ENCODE results near the gene DCP2.

The DCP2 gene

DNA sequence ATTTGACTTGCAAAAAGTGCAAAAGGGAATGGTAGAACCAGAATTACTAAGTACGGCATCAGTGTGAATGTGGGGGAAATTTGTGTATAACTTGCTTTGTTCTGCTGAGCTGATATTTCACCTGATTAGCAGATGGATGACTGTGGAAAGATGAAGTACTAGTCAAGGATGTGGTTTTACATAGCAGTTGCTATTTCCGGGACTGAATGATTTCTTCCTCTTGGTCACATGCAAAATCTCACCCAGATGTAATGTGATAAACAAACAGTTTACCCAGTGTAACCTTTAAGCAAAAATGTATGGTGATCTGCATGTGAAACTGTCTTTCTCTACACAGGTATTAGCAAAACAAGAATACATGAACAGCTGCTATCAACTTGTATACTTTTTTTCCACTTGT lies 46.1 kb downstream of the DCP2 start:
- H3K4me3 ChIP-seq (ENCODE audit: low read depth, low read length), result no peak overlapping the region
- H3K27me3 ChIP-seq, result no peaks in the 10 kb centered on the region
- no peaks in the 10 kb centered on the region for H3K4me1 ChIP-seq
- peaks cover 59% of the 10 kb centered on the region for H3K36me3 ChIP-seq
- no peaks in the 10 kb centered on the region for H3K9me3 ChIP-seq
- DNase-seq, result no peak
- TF ChIP-seq, protein P1, sequence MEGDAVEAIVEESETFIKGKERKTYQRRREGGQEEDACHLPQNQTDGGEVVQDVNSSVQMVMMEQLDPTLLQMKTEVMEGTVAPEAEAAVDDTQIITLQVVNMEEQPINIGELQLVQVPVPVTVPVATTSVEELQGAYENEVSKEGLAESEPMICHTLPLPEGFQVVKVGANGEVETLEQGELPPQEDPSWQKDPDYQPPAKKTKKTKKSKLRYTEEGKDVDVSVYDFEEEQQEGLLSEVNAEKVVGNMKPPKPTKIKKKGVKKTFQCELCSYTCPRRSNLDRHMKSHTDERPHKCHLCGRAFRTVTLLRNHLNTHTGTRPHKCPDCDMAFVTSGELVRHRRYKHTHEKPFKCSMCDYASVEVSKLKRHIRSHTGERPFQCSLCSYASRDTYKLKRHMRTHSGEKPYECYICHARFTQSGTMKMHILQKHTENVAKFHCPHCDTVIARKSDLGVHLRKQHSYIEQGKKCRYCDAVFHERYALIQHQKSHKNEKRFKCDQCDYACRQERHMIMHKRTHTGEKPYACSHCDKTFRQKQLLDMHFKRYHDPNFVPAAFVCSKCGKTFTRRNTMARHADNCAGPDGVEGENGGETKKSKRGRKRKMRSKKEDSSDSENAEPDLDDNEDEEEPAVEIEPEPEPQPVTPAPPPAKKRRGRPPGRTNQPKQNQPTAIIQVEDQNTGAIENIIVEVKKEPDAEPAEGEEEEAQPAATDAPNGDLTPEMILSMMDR (IDR thresholded peaks at IDR 0.05; ENCODE audit: low read depth, low read length), result no peak

DNA sequence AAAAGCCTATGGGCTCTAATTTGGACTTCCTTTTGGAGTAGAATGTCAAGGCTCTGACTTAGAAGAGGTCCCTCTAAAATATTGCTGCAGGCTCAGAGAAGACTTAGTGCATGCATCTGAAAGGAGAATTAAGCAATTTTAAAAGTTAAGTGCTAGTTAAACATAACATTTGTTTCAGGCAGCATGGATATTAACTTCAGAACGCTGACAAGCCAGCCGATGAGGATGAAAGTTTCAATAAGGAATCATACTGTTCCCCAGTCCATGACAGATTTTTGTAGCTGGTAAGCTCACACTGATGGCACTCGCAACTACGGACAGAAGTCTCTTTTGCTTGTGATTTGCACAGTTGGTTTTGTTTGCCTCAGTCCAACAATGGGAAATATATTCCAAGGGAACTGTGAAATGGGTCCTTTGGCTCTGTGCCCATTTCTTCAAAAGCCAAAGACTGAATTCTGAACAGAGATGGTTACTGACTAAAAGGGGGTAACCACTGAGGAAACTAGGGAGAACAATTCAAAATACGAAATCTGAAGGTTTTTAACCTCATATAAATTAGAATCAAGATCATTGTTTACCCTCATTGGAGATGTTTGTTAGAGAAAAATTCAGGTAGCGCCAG lies 47.6 kb downstream of the DCP2 start:
- no peaks in the 10 kb centered on the region for H3K4me1 ChIP-seq
- TF ChIP-seq, protein P1 (IDR thresholded peaks at IDR 0.05; ENCODE audit: low read depth, low read length), result no peak
- no peaks in the 10 kb centered on the region for H3K9me3 ChIP-seq
- H3K27me3 ChIP-seq, result no peaks in the 10 kb centered on the region
- no peak overlapping the region for H3K4me3 ChIP-seq (ENCODE audit: low read depth, low read length)
- DNase-seq, result no peak
- H3K36me3 ChIP-seq, result peaks cover 63% of the 10 kb centered on the region

DNA sequence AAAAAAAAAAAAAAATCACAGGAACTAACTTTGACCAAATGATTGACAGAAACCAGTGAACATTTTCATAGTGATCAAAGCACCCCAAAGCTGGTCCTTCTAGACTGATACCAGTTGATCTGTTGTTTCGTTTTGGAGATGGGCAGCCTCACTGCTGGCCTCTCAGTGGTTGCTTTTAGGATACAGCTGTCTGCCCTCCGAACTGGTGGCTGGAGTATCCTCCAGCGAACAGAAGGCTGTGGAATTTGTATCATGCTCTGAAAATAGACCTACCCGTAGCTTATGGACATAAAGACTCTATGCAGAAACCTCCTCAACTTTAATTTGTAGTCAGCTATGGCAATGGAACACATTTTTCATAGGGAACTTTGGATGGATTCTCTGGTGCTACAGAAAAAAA lies 49.0 kb downstream of the DCP2 start:
- no peak for DNase-seq
- no peak overlapping the region for H3K4me3 ChIP-seq (ENCODE audit: low read depth, low read length)
- TF ChIP-seq, protein P1 (IDR thresholded peaks at IDR 0.05; ENCODE audit: low read depth, low read length), result no peak
- H3K9me3 ChIP-seq, result no peaks in the 10 kb centered on the region
- H3K36me3 ChIP-seq, result peaks cover 71% of the 10 kb centered on the region
- no peaks in the 10 kb centered on the region for H3K4me1 ChIP-seq
- H3K27me3 ChIP-seq, result no peaks in the 10 kb centered on the region

DNA sequence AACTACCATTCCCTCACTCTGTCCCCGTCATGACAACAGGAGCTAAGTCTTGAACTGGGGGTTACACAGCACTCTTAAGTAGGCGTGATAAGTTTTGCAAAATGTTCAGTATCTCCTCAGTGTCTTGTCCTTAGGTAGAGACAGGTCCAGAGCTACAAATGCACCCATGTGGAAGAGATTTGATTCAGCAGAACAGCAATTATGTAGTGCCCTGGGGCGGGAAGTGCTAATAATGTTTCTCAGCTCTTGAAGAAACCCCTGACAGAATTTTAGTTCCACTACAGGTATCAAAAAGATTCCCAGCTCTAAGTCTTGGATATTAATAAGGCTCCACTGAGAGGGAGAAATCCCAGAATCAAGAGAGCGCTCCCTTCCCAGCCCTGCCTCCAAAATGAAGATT lies 49.6 kb downstream of the DCP2 start:
- Histone ChIP-seq H3K27me3 (no peaks in the 10 kb centered on the region), H3K4me3 (ENCODE audit: low read depth, low read length) (no peak overlapping the region), H3K9me3 (no peaks in the 10 kb centered on the region), H3K4me1 (no peaks in the 10 kb centered on the region), H3K36me3 (peaks cover 66% of the 10 kb centered on the region)
- DNase-seq, result no peak
- TF ChIP-seq, protein P1 (IDR thresholded peaks at IDR 0.05; ENCODE audit: low read depth, low read length), result no peak

DNA sequence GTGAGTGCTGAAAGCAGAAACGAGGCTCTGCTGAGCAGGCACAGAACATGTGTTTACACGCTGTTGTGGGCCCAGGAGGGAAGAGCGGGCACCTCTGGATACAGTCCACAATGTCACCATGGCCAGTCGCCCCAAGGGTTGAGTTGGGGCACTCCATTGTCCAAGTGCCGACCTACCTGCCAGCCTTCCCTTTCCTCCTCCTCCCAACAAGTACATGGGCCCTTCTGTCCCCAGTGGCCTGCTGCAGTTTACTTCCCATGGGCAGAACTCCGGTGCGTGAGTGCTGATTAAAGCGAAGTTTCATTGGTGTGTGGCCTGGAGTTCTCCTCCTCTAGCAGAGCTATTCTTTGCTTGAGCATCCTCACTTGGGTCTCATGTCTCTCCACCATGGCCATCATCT lies 50.4 kb downstream of the DCP2 start:
- TF ChIP-seq, protein P1 (IDR thresholded peaks at IDR 0.05; ENCODE audit: low read depth, low read length), result no peak
- Histone ChIP-seq H3K4me3 (ENCODE audit: low read depth, low read length) (no peak overlapping the region), H3K4me1 (no peaks in the 10 kb centered on the region), H3K27me3 (no peaks in the 10 kb centered on the region), H3K9me3 (no peaks in the 10 kb centered on the region), H3K36me3 (peaks cover 66% of the 10 kb centered on the region)
- no peak for DNase-seq

DNA sequence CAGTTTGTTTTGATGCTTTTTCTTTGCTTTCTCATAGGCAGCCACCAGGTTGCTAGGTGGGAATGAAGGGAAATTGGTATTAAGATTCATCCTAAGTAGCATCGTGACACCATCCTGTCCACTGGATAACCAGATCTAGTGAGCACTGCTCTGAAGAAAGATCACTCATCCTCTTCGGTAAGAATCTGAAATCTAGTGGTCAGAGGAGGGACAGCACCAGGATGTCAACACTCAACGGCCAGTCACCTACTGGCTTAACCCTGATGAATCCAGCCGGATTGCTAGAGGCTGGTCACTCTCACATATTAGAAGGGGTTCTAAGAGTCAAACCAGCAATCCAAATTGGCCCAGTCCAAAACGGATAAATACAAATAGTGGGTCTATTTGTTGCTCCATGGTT lies 50.8 kb downstream of the DCP2 start:
- Histone ChIP-seq H3K9me3 (no peaks in the 10 kb centered on the region), H3K27me3 (no peaks in the 10 kb centered on the region), H3K4me3 (ENCODE audit: low read depth, low read length) (no peak overlapping the region), H3K4me1 (peaks cover under 1% of the 10 kb centered on the region; the same call in 1 of the 2 replicates), H3K36me3 (peaks cover 65% of the 10 kb centered on the region)
- DNase-seq, result no peak
- TF ChIP-seq, protein P1 (IDR thresholded peaks at IDR 0.05; ENCODE audit: low read depth, low read length), result no peak
